ENCODE measurements around the gene IL13.

The IL13 gene

GRCh38 chr5:132657676-132658380, at the start of gene IL13:
IL13 (plus strand) TSS chr5:132658173; CDS start chr5:132658187, 14 bp downstream.
- DNase-seq (ENCODE audit: low read depth), result no peak
- no peak within 1 kb of the TSS for H3K4me3 ChIP-seq (ENCODE audit: low read depth, low read length)
- TF ChIP-seq CTCF (IDR thresholded peaks at IDR 0.05; ENCODE audit: control insufficient read depth, extremely low read depth, insufficient read depth), result no peak

- H3K4me3 ChIP-seq (ENCODE audit: low read depth, low read length), result no peak overlapping the region
- no peak for DNase-seq (ENCODE audit: low read depth)
- TF ChIP-seq CTCF (IDR thresholded peaks at IDR 0.05; ENCODE audit: control insufficient read depth, extremely low read depth, insufficient read depth), result no peak
Measured at GRCh38 chr5:132611965-132612364, 46.0 kb upstream of the IL13 start.

- no peak for DNase-seq (ENCODE audit: low read depth)
Measured at GRCh38 chr5:132612846-132613245, 45.1 kb upstream of the IL13 start.

GRCh38 chr5:132621699-132622098, 36.3 kb upstream of the IL13 start:
- DNase-seq (ENCODE audit: low read depth), result no peak
- no peak overlapping the region for H3K4me3 ChIP-seq (ENCODE audit: low read depth, low read length)
- no peak for TF ChIP-seq CTCF (IDR thresholded peaks at IDR 0.05; ENCODE audit: control insufficient read depth, extremely low read depth, insufficient read depth)

More at GRCh38 chr5:132612846-132613245, 45.1 kb upstream of the IL13 start:
- no peak for TF ChIP-seq CTCF (IDR thresholded peaks at IDR 0.05; ENCODE audit: control insufficient read depth, extremely low read depth, insufficient read depth)
- no peak overlapping the region for H3K4me3 ChIP-seq (ENCODE audit: low read depth, low read length)

GRCh38 chr5:132622608-132623007, 35.4 kb upstream of the IL13 start:
- no peak for TF ChIP-seq CTCF (IDR thresholded peaks at IDR 0.05; ENCODE audit: control insufficient read depth, extremely low read depth, insufficient read depth)
- no peak overlapping the region for H3K4me3 ChIP-seq (ENCODE audit: low read depth, low read length)
- no peak for DNase-seq (ENCODE audit: low read depth)

- TF ChIP-seq CTCF (IDR thresholded peaks at IDR 0.05; ENCODE audit: control insufficient read depth, extremely low read depth, insufficient read depth), result no peak
- no peak for DNase-seq (ENCODE audit: low read depth)
- H3K4me3 ChIP-seq (ENCODE audit: low read depth, low read length), result no peak overlapping the region
Measured at GRCh38 chr5:132627470-132627869, 30.5 kb upstream of the IL13 start.

GRCh38 chr5:132628814-132629213, 29.2 kb upstream of the IL13 start:
- no peak for DNase-seq (ENCODE audit: low read depth)
- TF ChIP-seq CTCF (IDR thresholded peaks at IDR 0.05; ENCODE audit: control insufficient read depth, extremely low read depth, insufficient read depth), result no peak
- no peak overlapping the region for H3K4me3 ChIP-seq (ENCODE audit: low read depth, low read length)

Data from LNCaP clone FGC (cell line).